Ovary (tissue), 3 donors: ENCODE results near the gene RBPJ.

Source experiments
- POLR2A ChIP-seq: fragments of 450-650 bp; IDR thresholded peaks from one replicate; pipeline ENCODE4 v1.6.1; 2017; ENCODE audit warnings: antibody characterized with exemption, mild to moderate bottlenecking, moderate library complexity
- TF ChIP-seq, protein P1 (sequence below), 3 donors: fragments of 450-650 bp in 2 of 3; fragments of 200-600 bp in 1 of 3; IDR thresholded peaks; one replicate each; pipeline versions ENCODE4 v1.5.1 to v1.8.0; 2016 to 2022; ENCODE audit warnings: antibody characterized with exemption in 3 of 3, mild to moderate bottlenecking in 1 of 3
- donor health status: DM: no; HTN: no; CAD: no.

- TF ChIP-seq POLR2A, result no peak
- TF ChIP-seq, protein P1, sequence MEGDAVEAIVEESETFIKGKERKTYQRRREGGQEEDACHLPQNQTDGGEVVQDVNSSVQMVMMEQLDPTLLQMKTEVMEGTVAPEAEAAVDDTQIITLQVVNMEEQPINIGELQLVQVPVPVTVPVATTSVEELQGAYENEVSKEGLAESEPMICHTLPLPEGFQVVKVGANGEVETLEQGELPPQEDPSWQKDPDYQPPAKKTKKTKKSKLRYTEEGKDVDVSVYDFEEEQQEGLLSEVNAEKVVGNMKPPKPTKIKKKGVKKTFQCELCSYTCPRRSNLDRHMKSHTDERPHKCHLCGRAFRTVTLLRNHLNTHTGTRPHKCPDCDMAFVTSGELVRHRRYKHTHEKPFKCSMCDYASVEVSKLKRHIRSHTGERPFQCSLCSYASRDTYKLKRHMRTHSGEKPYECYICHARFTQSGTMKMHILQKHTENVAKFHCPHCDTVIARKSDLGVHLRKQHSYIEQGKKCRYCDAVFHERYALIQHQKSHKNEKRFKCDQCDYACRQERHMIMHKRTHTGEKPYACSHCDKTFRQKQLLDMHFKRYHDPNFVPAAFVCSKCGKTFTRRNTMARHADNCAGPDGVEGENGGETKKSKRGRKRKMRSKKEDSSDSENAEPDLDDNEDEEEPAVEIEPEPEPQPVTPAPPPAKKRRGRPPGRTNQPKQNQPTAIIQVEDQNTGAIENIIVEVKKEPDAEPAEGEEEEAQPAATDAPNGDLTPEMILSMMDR (IDR thresholded peaks at IDR 0.05), result no peak
Measured at GRCh38 chr4:26287756-26288155, 33.1 kb upstream of the RBPJ start.
